SK-N-SH treated with all-trans-retinoic acid at 6 μM for 48 hours (cell line): ENCODE results near the gene DEDD2.

ENCODE experiments used
- ZFP30 ChIP-seq: fragments of 450-650 bp; formaldehyde crosslinking; IDR thresholded peaks from 2 replicates; pipeline ENCODE4 v1.5.0; 2022; ENCODE audit warnings: mild to moderate bottlenecking, moderate library complexity

DEDD2 gene

GRCh38 chr19:42149447-42150202, 67.9 kb downstream of the DEDD2 start (continued):
- no peak for TF ChIP-seq ZFP30 (CRISPR knock-in tag)
- TF ChIP-seq, all 23 proteins: peak for 0
